Embryonic facial prominence (tissue), 1 donor: ENCODE results near the gene ZNF446.

ENCODE experiments used
- DNase-seq: peaks from one replicate; pipeline ENCODE4 v3.0.0-alpha.2; 2016; ENCODE audit errors: extremely low spot score

The ZNF446 gene

DNA sequence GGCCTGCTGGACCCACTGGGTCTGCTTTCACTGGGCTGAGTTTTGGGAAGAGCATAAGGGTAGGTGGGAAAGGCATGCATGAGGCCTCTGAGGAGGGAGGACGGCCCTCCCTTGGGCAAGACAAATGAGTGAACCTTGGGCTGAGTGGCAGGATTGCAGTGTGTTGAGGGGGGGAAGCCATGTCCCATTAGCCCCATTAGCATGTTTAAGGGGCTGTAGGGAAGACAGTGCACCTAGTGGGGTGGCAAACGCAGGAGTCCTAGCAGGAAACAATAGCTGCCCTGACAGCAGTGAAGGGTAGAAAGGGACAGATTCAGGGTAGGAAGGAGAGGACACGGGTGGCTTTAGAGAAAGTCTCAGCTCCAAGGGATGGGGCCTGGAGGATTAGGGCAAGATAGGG, 46.6 kb downstream of the ZNF446 start:
- DNase-seq = no peak

DNA sequence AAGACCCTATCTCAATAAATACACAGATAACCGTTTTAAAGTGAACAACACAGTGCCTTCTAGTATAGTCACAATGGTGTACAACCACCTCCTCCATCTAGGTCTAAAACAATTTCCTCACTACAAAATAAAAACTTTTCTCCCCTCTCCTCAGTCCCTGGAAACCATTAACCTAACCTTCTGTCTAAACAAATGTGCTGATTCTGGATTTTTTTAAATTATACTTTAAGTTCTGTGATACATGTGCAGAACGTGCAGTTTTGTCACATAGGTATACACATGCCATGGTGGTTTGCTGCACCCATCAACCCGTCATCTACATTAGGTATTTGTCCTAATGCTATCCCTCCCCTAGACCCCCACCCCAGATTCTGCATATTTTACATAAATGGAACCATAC, 53.3 kb downstream of the ZNF446 start:
- no peak for DNase-seq
